ENCODE measurements around the gene PRG3. TPM values are rescaled to one million over a fixed set of nuclear protein-coding genes. Genes with fewer than 3 reads are reported as not detected.

PRG3 gene
- total and polyA plus RNA-seq, 2 of the 13 experiments (the other 11 are each of a cell fraction or from before 2014, with no cell fraction given): not detected

GRCh38 chr11:57397394-57397990 lies 16.5 kb upstream of the PRG3 start:
- in situ Hi-C loops (cut with HindIII; ENCODE audit: extremely low pct_ligation_motif_present, low pct_unique_long_range_greater_than_20kb) (no loop called here), intact Hi-C loops (cut with micrococcal nuclease; ENCODE audit: unreplicated experiment) (no loop called here)
- Histone ChIP-seq H4K20me1 (ENCODE audit: insufficient read depth, low read length) (no peaks in the 10 kb centered on the region), H3K27me3 (ENCODE audit: control insufficient read depth in 1 of 2, insufficient read depth in 2 of 2, low read length in 2 of 2) (peaks cover 0 to 4% of the 10 kb centered on the region in 2 experiments; a peak in 3 of 5 replicates), H2AFZ (ENCODE audit: low read length) (no peak overlapping the region), H3K9ac (ENCODE audit: insufficient read depth, low read depth, low read length) (no peak overlapping the region), H3K79me2 (ENCODE audit: insufficient read depth, low read length) (no peaks in the 10 kb centered on the region), H3K27ac (ENCODE audit: extremely low read length, insufficient read depth, low read length) (no peak overlapping the region), H3K4me3 (replicated peaks in 1 of 3; ENCODE audit: insufficient read depth in 1 of 3, low read depth in 2 of 3, low read length in 3 of 3) (no peak overlapping the region), H3K36me3 (replicated peaks in 1 of 2; ENCODE audit: control insufficient read depth in 1 of 2, insufficient read depth in 2 of 2, low read length in 2 of 2) (no peaks in the 10 kb centered on the region), H3K9me3 (ENCODE audit: low read length) (no peaks in the 10 kb centered on the region), H3K4me1 (ENCODE audit: insufficient read depth, low read length) (peaks cover 24% of the 10 kb centered on the region), H3K4me2 (ENCODE audit: low read depth, low read length) (no peak overlapping the region)
- BruUV-seq (replicated peaks): no TSS peak
- ChIA-PET CTCF (ENCODE audit: low intra/inter-chr PET ratio, low total read pairs) (no interaction called here), POLR2A (no interaction called here)
- DNase-seq (ENCODE audit: low spot score) (no peak), ATAC-seq (no peak), FAIRE-seq (no peak)
- TF ChIP-seq, protein P1, sequence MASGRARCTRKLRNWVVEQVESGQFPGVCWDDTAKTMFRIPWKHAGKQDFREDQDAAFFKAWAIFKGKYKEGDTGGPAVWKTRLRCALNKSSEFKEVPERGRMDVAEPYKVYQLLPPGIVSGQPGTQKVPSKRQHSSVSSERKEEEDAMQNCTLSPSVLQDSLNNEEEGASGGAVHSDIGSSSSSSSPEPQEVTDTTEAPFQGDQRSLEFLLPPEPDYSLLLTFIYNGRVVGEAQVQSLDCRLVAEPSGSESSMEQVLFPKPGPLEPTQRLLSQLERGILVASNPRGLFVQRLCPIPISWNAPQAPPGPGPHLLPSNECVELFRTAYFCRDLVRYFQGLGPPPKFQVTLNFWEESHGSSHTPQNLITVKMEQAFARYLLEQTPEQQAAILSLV (CRISPR knock-in tag; IDR thresholded peaks at IDR 0.05; ENCODE audit: borderline replicate concordance): no peak
- TF ChIP-seq ZNF441 (CRISPR knock-in tag; IDR thresholded peaks at IDR 0.05; ENCODE audit: borderline replicate concordance) (no peak), ATAD3A (CRISPR knock-in tag; IDR thresholded peaks at IDR 0.05) (no peak), ZNF263 (CRISPR knock-in tag; IDR thresholded peaks at IDR 0.05) (no peak), NFIB (CRISPR knock-in tag; IDR thresholded peaks at IDR 0.05; ENCODE audit: borderline replicate concordance) (no peak), KAT8 (CRISPR knock-in tag; IDR thresholded peaks at IDR 0.05) (no peak), TEAD3 (CRISPR knock-in tag; optimal IDR thresholded peaks at IDR 0.05; ENCODE audit: borderline replicate concordance) (no peak), ZNF337 (CRISPR knock-in tag; IDR thresholded peaks at IDR 0.05; ENCODE audit: borderline replicate concordance, low read depth) (no peak), PRPF4 (IDR thresholded peaks at IDR 0.05; ENCODE audit: low read depth, low read length, poor library complexity, severe bottlenecking) (no peak), ZNF574 (CRISPR knock-in tag; IDR thresholded peaks at IDR 0.05) (no peak), ZNF788 (CRISPR knock-in tag; IDR thresholded peaks at IDR 0.05; ENCODE audit: borderline replicate concordance) (no peak)
- WGBS (ENCODE audit: low lambda C conversion rate): 38% methylated on average over 4 of the region's 4 CpGs

Data from HepG2 (cell line).